GM18858 (cell line): ENCODE measurements around the gene NRXN3.
"Not testable (repeated sequence)": the region's sequence is repeated elsewhere in the genome, so short reads cannot be mapped to it uniquely, and the experiment has no call there.

Experiments
- ATAC-seq: cut with Tn5 transposase; IDR thresholded peaks from one replicate; pipeline ENCODE4 v1.9.1; 2021; ENCODE audit not compliant: unreplicated experiment

The NRXN3 gene

GRCh38 chr14:78469947-78470346, 299.8 kb downstream of the NRXN3 start:
- ATAC-seq = no peak

- no peak for ATAC-seq
Measured at GRCh38 chr14:78479127-78479780, 309.1 kb downstream of the NRXN3 start.

GRCh38 chr14:78484028-78484427, 313.9 kb downstream of the NRXN3 start:
- ATAC-seq = no peak

- no peak for ATAC-seq
Measured at GRCh38 chr14:78486081-78486480, 315.9 kb downstream of the NRXN3 start.

- ATAC-seq = no peak
Measured at GRCh38 chr14:78486621-78487020, 316.4 kb downstream of the NRXN3 start.

- ATAC-seq = not testable (repeated sequence)
Measured at GRCh38 chr14:78487573-78487972, 317.4 kb downstream of the NRXN3 start.

GRCh38 chr14:78488938-78489337, 318.8 kb downstream of the NRXN3 start:
- no peak for ATAC-seq

- no peak for ATAC-seq
Measured at GRCh38 chr14:78491048-78491447, 320.9 kb downstream of the NRXN3 start.

GRCh38 chr14:78498062-78498595, 328.0 kb downstream of the NRXN3 start:
- no peak for ATAC-seq

GRCh38 chr14:78501909-78502308, 331.7 kb downstream of the NRXN3 start:
- no peak for ATAC-seq

GRCh38 chr14:78508023-78508422, 337.9 kb downstream of the NRXN3 start:
- ATAC-seq = no peak

- no peak for ATAC-seq
Measured at GRCh38 chr14:78509516-78509915, 339.3 kb downstream of the NRXN3 start.

- no peak for ATAC-seq
Measured at GRCh38 chr14:78512021-78512420, 341.8 kb downstream of the NRXN3 start.

GRCh38 chr14:78519863-78520262, 349.7 kb downstream of the NRXN3 start:
- no peak for ATAC-seq

GRCh38 chr14:78524196-78524595, 354.0 kb downstream of the NRXN3 start:
- ATAC-seq = no peak

GRCh38 chr14:78524766-78525165, 354.6 kb downstream of the NRXN3 start:
- ATAC-seq = no peak

GRCh38 chr14:78530078-78530477, 359.9 kb downstream of the NRXN3 start:
- no peak for ATAC-seq

- ATAC-seq = no peak
Measured at GRCh38 chr14:78534141-78534540, 364.0 kb downstream of the NRXN3 start.

GRCh38 chr14:78535041-78535440, 364.9 kb downstream of the NRXN3 start:
- no peak for ATAC-seq

GRCh38 chr14:78541788-78542187, 371.6 kb downstream of the NRXN3 start:
- ATAC-seq = not testable (repeated sequence)

- no peak for ATAC-seq
Measured at GRCh38 chr14:78543433-78543832, 373.3 kb downstream of the NRXN3 start.

GRCh38 chr14:78561074-78561473, 390.9 kb downstream of the NRXN3 start:
- no peak for ATAC-seq
